ENCODE measurements around the gene DOCK2.

DNA sequence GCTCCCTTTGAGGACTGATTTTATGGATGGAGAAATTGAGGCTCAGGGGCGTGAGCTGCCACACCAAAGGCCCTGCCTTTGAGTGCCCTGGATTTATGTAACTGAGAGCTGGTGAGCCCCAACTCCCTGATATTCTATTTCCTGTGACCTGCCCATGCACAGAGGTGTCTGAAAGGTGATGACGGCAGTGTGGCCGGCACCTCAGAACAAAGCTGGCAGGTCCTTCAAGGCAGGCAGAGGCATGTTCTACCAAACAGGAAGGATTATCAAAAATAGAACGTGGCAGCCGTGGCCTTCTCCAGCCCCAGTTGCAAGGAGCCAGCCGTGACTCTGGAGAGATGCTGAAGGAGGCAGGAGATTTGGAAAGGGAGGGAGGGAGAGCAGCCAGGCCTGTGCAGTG, 307.0 kb downstream of the DOCK2 start:
- TF ChIP-seq POLR2A (IDR thresholded peaks at IDR 0.05) = no peak
- TF ChIP-seq, protein P1, sequence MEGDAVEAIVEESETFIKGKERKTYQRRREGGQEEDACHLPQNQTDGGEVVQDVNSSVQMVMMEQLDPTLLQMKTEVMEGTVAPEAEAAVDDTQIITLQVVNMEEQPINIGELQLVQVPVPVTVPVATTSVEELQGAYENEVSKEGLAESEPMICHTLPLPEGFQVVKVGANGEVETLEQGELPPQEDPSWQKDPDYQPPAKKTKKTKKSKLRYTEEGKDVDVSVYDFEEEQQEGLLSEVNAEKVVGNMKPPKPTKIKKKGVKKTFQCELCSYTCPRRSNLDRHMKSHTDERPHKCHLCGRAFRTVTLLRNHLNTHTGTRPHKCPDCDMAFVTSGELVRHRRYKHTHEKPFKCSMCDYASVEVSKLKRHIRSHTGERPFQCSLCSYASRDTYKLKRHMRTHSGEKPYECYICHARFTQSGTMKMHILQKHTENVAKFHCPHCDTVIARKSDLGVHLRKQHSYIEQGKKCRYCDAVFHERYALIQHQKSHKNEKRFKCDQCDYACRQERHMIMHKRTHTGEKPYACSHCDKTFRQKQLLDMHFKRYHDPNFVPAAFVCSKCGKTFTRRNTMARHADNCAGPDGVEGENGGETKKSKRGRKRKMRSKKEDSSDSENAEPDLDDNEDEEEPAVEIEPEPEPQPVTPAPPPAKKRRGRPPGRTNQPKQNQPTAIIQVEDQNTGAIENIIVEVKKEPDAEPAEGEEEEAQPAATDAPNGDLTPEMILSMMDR (IDR thresholded peaks at IDR 0.05) = no peak
